GM12878 (cell line): ENCODE measurements around the gene COL28A1.

ENCODE experiments used
- CHD2 ChIP-seq: IDR thresholded peaks from 2 replicates; pipeline ENCODE4 v1.6.1; 2011; ENCODE audit warnings: low read depth, low read length, improper control_type of control experiment, borderline replicate concordance
- CTCF ChIP-seq, 3 experiments: IDR thresholded peaks in 2 of 3; conservative IDR thresholded peaks in 1 of 3; 2 replicates each; pipeline ENCODE4 v1.5.1; 2011; ENCODE audit warnings: low read depth in 3 of 3, low read length in 3 of 3, mild to moderate bottlenecking in 3 of 3, control low read depth in 2 of 3, moderate library complexity in 2 of 3, inconsistent platforms in 1 of 3, mixed read lengths in 1 of 3; ENCODE audit not compliant: control insufficient read depth in 2 of 3, insufficient read depth in 1 of 3; ENCODE audit errors: extremely low read depth in 1 of 3
- NR2F1 ChIP-seq: fragments of 450-650 bp; conservative IDR thresholded peaks from 2 replicates; pipeline ENCODE4 v1.6.1; 2017; ENCODE audit warnings: mild to moderate bottlenecking
- POLR2AphosphoS5 ChIP-seq: IDR thresholded peaks from 2 replicates; pipeline ENCODE4 v1.6.1; 2011; ENCODE audit warnings: mild to moderate bottlenecking, low read length, inconsistent platforms
- RELA ChIP-seq: fragments of 450-650 bp; IDR thresholded peaks from 2 replicates; pipeline ENCODE4 v1.8.0; 2014; ENCODE audit warnings: borderline replicate concordance; ENCODE audit not compliant: partially characterized antibody
- TAF1 ChIP-seq: IDR thresholded peaks from 2 replicates; pipeline ENCODE4 v1.6.1; 2011; ENCODE audit warnings: mild to moderate bottlenecking, low read depth, low read length, borderline replicate concordance

- TF ChIP-seq TAF1, result no peak
- TF ChIP-seq CHD2, result no peak
- no peak for TF ChIP-seq RELA
- TF ChIP-seq NR2F1, result no peak
- TF ChIP-seq CTCF (IDR thresholded peaks at IDR 0.05 in 2 of 3, conservative IDR thresholded peaks at IDR 0.05 in 1 of 3; ENCODE audit: control insufficient read depth in 2 of 3, extremely low read depth in 1 of 3, insufficient read depth in 1 of 3, low read depth in 3 of 3, low read length in 3 of 3), result no peak
- no peak for TF ChIP-seq POLR2AphosphoS5
These were observed 46.1 kb downstream of the COL28A1 start for GRCh38 chr7:7489546-7489945.
